GM21825 (cell line): Measurements from ENCODE around the gene CTTN.

Experiments used
- ATAC-seq: cut with Tn5 transposase; IDR thresholded peaks from one replicate; pipeline ENCODE4 v1.9.1; 2021; ENCODE audit warnings: mild to moderate bottlenecking, moderate library complexity; ENCODE audit not compliant: unreplicated experiment

The CTTN gene

DNA sequence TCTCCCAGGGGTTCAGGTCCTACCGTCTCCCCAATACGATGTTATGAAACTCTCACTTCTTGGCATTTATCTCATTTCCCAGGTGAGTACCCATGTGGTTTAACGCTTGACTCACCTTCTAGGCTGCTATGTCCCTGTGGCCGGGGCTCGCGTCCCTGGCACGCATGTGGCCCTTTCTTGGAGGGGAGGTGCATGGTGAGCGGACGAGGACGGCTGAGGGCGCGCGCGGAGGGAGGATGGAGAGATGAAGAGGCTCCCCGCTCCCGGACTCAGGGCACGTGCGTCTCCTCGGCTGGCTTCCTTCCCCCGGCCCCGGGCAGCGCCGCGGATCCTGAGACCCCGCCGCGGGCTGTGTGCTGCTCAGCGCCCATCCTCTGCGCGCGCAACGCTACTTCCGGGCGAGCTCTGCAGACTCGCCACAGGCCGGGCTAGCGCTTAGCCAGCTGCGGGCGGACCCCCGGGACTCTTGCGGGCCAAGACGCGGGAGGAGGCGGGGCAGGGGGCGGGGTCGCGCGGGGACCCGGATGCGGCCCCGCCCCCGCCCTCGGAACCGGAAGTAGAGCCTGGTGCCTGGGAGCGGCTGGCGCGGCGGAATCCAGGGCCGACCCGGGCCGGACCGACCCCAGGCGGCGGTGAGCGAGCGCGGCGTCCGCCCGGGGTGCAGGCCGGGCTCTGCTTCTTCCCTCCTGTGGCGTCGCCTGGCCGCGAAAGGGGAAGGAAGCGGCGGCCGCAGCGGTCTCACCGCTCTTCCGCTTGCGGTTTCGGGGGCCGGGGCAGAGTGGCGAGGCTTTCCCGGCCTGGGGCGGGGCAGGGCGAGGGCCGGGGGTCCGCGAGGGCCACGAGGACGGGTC, at the start of gene CTTN:
CTTN (plus strand) TSS at position 547 of the 851 bp plus-strand sequence. CDS start 8,769 bp downstream, outside the sequence.
- ATAC-seq, result peak; percentile 54

DNA sequence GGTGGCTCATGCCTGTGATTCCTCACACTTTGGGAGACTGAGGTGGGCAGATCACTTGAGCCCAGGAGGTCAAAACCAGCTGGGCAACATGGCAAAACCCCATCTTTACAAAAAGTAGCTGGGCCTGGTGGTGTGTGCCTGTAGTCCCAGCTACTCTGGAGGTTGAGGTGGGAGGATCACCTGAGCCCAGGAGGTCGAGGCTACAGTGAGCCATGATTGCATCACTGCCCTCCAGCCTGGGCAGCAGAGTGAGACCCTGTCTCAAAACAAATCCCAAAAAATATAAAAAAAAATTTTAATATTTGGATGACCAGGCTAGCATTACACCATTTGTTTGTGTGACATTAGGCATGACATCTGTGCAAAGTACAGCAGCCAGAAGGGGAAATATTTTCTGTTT, 49.7 kb upstream of the CTTN start:
- no peak for ATAC-seq

DNA sequence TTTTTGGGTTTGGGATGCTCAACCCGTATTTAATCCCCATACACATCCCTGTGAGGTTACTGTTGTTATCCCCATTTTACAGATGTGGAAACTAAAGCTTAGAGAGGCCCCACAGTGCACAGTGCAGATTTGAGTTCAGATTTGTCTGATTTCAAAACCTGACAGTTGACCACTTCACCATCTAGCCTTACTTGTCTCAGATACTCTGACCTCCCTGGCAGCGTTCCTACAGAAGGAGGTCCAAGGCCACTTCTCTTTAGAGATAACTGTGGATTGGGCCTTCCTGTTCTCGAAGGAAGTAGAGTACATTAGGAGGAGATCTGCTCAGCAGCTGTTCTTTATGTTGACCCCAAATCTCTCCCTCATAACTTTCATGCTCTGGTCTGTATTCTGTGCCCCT, 46.7 kb upstream of the CTTN start:
- ATAC-seq, result no peak

DNA sequence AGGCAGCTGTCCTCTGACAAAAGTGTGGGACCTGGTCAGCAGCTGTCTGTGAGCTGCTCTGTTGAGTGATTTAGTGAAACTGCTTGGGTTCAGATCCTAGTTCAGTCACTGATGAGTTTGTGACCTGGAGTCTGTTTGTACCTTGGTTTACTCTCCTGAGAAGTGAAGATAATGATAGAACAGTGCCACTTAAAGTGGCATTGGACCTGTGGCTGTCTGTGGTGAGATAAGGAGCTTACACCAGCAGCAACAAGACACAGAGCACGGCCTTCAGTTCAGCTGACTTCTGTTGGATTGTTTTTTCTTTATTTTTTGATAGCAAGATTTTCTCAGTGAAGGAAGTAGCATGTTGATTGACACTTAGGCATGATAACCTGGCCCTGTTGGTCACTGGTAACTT, 46.2 kb upstream of the CTTN start:
- no peak for ATAC-seq

DNA sequence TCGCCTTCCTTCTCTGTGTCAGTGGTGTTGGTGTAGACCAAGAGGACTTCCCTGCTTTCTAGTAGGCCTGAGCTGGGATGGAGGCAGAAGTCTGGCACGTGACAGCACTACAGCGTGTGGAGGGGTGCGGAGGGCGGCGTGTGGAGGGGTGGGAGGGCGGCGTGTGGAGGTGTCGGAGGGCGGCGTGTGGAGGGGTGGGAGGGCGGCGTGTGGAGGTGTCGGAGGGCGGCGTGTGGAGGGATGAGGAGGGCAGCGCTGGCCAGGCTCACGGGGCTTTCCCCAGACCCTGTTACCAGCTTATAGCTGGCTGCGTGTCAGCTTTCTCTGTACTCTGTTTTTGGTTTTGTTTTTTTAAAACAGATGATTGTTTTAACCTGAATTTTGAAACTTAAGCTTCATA, 45.7 kb upstream of the CTTN start:
- no peak for ATAC-seq

DNA sequence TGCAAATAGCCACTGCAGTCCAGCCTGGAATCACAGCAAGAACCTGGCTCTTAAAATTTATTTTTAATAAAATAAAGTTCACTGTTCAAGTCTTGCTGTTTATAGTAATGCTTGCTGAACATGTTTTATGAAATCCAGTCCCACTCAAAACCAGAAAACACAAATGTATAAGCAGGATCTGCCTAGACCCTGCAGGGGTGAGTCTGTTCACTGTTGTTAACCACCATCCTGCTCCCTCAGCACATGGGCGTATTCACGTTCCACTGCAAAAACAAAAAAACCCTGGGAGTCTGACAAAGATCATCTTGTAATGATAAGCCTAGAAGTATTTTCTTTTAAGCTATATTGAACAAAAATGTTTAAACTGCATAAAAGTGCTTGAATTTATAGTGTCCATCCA, 45.0 kb upstream of the CTTN start:
- no peak for ATAC-seq

DNA sequence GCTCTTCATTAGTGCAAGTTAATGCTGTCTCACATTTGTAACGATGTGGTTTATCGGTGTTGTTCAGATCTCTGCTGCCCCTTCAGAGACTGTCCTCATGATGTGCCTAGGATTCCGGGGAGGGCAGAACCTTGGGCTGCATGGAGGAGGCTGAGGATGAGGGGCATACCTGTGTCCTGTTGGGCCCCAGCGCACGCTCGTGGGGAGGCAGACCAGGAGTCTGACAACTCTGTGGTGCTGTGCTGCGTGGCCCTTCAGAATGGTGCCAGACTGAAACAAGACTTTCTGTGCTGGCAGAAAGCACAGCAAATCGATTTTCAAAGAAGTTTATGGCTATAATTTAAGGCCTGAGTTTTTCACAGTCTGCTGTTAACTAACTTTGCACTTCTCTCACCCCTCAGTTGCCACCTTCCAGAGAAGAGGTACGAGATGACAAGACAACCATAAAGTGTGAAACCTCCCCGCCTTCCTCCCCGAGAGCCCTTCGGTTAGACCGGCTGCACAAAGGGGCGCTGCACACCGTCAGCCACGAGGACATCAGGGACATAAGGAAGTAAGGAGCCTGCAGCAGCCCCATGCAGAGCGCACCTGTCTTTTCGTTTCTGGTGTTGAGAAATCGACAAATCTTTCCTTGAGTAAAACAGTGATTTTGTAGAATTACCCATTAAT, 44.3 kb upstream of the CTTN start:
- ATAC-seq, result no peak

DNA sequence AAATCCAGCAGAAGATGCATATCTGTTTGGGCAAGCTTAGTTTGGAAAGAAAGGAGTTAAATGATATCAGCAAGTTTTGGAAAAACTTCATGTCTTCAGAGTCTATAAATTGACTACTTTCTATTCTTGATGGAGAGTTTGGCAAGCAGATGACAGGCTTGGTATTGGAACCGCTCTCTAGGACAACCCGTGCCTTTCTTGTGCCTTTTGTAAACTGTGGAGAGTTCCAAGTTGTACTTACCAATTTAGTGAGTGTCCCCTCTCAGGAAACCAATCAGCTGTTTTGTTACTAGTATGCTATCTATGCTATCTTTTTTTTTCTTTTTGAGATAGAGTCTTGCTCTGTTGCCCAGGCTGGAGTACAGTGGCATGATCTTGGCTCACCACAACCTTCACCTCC, 43.7 kb upstream of the CTTN start:
- no peak for ATAC-seq

DNA sequence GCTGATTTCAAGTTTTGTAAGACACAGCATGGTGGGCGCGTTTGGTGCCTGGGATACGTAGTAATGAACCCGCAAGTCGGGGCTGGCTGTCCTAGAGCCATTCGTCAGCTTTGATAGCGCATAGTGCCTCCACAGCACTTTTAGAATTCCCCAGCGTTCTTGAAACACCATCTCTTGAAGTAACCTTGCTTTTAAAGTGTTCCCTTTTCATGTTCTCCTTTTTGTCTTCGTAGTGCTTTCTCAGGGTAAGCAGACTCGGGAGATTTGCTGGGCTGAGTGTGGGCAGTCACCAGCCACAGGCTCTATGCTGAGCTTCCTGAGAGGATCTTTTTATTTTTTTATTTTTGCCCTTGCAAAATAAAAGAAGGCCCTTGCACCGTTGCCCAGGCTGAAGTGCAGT, 39.6 kb upstream of the CTTN start:
- no peak for ATAC-seq

DNA sequence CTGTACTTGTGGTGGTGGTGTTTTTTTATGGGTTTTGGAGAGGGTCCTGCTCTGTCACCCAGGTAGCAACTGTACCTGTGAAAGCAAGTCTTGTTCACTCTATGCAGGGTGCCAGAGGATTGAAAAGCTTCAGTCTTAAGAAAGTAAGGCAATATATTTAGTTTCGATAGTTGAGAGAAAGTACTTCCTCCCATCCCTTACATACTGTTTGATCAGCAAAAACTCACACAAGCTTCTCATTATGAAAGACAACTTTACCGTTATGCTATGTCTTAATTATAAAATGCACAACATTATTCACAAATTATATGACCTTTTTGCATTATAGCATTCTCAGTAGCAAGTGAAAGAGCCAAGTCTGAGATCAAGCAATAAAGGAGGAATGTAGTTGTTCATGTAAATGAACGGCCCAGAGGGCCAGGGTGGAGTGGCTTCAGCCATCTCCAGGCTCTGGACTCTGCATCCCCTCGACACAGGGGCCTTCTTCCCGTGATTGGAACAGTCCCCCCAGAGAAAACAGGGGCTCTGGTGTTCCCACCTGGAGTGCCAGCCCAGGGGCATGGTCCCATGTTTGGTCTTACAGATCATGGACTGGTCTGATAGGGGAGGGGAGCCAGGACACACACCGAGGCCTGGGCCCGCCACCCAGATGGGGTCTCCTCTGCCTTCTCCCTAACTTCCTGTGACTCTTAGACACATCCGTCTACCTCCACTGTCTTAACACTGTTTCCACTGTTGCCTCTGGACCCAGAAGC, 38.7 kb upstream of the CTTN start:
- no peak for ATAC-seq

DNA sequence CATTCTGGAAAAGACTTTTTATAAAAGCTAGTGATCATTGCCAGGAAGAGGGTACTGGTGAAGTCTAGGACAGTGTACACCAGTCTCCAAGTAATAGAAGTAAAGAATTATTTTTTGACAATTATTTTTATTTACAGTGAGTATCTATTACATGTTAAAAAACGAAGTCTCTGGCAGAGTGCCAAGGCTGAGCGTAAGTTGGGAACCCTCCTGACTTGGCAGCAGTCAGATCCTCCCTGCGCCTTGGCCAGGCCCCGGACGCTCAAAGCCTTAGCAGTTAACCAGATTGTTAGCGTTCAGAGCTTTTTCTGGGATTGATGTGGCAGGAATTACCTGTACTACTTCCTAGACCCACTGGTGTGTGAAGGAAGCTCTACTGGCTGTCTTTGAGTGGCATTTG, 38.1 kb upstream of the CTTN start:
- no peak for ATAC-seq

DNA sequence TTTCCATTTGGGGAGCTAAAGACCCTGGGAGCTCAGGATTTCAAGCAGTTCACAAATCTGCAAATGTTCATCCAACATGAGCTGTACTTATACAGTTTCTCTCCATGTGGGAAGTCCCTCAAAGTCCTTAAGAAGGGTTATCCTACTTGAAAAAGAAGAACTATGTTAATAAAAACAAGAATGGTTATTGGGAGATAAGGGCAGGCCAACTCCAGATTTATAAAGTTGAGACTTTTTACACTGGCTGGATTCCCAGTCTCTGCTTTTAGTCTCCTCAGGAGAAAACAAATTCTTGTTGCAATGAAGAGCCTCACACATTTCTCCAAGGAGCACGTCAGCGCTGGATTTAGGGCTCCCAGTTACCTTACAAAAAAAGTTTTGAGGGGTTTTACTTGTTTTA, 34.2 kb upstream of the CTTN start:
- ATAC-seq, result no peak

DNA sequence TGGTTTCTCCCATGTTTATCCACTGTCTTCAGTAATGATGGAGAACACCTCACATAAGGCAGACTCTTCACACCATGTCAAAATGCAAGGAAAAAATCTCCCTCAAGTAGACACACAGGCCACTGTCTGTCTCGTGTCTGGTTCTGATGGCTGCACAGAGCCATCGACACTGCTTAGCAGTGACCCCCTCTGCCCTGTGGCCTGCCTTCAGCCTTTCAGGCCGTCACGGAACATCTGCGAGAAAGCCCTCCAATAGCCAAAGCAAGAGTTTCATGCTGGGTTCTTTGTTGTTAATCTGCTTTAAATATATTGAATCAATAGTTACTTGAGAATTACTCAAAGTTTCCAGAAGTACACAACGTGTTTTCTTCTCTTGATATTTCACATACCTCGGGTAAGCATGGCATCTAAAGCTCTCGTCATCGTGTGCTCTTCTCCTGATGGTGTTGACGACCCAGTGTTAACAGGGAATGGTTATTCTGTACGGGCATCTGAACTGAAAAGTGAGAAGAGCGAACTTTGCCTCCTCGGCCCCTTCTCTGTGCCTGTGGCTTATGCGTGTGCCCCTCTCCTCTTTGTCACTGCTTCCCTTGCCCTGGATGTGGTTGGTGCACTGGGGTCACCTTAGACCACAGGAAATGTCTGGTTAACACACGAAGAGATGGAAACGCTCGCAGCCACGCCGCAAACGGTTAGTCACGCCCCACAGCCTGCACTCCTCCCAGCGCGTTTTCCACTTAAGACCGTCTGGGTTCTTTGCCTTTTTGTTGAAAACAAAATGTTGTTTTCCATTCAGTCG, 33.4 kb upstream of the CTTN start:
- no peak for ATAC-seq

DNA sequence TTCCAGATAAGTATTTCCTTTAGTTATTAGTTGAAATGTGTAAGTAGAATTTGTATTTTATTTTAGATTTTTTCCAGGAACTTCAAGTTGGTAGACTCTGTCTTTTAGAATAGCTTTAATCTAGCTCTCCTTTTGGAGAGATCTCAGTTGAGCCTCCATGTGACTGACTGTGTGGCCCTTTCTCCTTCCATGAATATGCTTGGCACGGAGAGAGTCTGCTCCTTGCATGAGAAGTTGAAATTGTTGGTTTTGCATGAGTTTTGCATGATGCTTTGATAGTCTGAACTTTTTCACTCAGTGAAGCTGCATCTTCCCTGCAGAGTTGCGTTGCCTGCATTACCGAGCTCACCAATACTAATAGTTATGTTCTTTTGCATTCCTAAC, 32.8 kb upstream of the CTTN start:
- no peak for ATAC-seq

DNA sequence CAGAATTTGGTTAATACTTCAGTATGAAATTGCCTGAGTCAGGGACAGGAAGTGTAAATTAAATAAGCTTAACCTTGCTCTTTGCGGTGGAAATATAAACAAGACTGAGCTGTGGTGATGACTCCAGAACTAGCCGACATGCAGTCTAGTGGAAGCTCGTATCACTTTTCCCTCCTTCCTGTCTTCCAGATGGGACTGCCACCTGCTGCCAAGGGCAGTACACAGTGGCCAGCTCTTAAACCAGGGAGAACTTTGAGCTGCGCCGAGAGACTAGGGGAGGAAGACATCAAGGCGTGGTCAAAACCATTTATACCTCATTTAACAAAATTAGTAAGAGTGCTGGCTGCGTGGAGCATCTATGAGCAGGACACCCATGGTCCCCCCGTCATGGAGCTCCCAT, 31.3 kb upstream of the CTTN start:
- ATAC-seq, result no peak

DNA sequence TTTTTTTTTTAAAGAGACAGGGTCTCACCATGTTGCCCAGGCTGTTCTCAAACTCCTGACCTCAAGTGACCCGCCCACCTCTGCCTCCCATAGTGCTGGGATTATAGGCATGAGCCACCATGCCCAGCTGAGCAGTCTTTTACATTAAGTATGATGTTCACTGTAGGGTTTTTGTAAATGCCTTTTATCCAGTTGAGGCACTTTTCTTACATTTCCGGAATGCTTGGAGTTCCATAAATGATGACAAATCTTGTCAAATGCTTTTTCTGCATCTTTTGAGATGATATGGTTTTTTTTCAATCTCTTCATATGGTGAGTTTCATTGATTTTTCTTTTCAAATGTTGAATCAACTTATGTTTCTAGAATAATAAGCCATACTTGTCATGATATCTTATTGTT, 29.4 kb upstream of the CTTN start:
- no peak for ATAC-seq

DNA sequence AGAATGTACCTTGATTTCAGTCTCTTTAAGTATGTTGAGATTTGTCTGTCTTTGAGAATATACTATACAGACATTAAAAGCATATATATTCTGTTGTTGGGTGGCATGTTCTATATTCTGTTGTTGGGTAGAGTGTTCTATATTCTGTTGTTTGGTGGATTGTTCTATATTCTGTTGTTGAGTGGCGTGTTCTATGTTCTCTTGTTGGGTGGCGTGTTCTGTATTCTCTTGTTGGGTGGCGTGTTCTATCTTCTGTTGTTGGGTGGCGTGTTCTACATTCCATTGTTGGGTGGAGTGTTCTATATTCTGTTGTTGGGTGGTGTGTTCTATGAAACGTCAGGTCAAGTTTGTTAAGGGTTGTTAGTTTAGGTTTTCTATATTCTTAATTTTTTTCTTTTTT, 27.1 kb upstream of the CTTN start:
- no peak for ATAC-seq

DNA sequence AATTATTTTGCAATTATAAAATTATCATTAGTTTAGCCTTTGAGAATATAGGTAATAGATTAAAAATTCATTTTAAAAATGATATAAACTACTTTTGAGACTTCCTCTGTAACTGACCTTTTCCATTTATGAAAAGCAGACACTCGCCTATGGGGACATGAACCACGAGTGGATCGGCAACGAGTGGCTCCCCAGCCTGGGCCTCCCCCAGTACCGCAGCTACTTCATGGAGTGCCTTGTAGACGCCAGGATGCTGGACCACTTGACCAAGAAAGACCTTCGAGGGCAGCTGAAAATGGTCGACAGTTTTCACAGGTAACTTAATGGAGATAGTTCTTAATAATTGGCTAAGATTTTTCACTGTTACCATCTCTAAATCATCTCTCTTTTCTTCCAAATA, 26.3 kb upstream of the CTTN start:
- ATAC-seq, result no peak

DNA sequence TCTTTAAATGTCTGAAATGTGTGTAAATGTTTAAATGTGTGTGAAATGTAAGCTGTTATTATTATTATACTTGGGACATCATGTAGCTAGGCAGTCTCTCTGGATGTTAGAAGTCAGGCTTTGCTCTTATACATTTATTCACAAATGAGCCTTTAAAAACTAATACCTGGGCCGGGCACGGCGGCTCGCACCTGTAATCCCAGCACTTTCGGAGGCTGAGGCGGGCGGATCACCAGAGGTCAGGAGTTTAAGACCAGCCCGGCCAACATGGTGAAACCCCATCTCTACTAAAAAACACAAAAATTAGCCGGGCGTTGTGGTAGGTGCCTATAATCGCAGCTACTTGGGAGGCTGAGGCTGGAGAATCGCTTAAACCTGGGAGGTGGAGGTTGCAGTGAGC, 21.7 kb upstream of the CTTN start:
- ATAC-seq, result no peak

DNA sequence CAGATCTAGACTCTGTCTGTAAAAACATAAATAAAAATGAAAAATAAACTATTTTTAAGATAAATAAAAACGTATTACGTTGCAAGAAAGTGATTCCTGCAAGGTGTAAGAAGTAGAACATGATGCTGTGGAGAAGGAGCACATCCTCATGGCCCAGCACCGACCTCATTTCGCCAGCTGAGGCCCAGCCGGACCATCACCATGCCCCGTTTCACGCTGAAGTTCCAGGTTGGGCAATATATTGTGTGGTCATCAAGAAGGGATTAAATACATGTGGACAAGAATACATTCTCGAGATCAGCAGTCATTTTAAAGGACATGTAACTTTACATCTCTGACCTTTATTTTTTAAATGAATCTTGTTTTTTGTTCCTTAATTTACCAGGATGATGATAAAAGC, 20.7 kb upstream of the CTTN start:
- no peak for ATAC-seq

DNA sequence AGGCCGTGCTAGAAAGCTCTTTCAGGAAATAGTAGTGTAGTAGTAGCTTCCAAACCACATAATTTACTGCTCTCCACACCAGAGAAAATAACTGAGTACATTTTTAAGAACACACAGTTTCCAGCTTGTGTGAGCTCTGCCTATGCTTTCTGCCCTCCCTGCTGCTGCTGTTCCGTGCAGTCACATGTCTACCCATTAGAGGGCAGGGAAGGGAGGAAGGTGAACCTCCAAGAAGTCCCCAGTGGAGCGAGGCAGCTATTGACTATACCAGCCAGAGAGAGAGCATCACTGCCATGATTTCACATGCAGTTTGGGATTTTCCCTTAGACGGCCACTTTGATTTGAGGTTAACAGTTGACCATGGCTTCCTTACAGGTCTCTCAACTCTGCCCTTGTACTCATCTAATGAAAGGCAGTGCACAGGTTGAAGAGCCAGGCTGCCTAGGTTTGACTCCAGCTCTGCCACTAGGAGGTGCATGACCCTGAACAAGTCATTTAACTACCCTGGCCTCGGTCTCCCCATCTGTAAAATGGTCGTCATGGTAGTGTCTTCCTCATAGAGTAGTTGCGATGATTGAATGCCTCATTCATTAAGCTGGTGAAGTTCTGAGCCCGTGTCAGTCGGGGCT, 19.7 kb upstream of the CTTN start:
- ATAC-seq, result no peak
